ENCODE data around the gene STK32C. TPM values are rescaled to one million over a fixed set of nuclear protein-coding genes. Genes with fewer than 3 reads are reported as not detected.

The STK32C gene
- total RNA-seq, 1 donor from 2014 or later = 13.6 TPM

DNA sequence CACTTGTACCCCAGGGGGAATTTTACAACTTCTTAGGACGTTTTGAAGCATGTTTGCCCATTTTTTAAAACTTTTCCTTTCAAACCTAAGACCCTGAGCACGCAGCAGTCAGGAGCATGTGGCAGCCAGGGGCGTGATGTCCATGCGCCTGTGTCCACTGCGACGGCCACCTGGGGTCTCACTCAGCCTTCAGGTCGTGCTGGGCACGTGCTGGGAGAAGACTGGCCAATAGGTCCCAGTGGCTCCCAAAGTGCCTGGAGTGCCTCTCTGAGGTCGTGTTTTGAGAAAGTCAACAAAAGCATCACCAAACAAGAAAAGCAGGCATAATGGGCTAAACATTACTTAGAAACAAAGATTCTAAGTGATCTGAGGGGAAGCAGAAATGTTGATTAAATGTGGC, 39.1 kb upstream of the STK32C start:
- Histone ChIP-seq H2AFZ (ENCODE audit: low read depth, low read length) (no peak overlapping the region), H4K20me1 (ENCODE audit: insufficient read depth, low read length) (no peaks in the 10 kb centered on the region), H3K79me2 (ENCODE audit: insufficient read depth, low read length) (no peaks in the 10 kb centered on the region), H3K9me3 (ENCODE audit: insufficient read depth, low read depth, low read length) (no peaks in the 10 kb centered on the region), H3K4me1 (ENCODE audit: insufficient read depth, low read length) (no peaks in the 10 kb centered on the region), H3K4me2 (ENCODE audit: low read length) (no peak overlapping the region), H3K36me3 (ENCODE audit: insufficient read depth, low read length) (no peaks in the 10 kb centered on the region), H3K4me3 (ENCODE audit: insufficient read depth, low read depth, low read length) (no peak overlapping the region), H3K27me3 (ENCODE audit: insufficient read depth, low read length) (no peaks in the 10 kb centered on the region), H3K27ac (ENCODE audit: low read depth, low read length) (no peak overlapping the region), H3K9ac (ENCODE audit: low read length) (no peak overlapping the region)
- peaks cover 19% of the 10 kb centered on the region for H3K36me3 Mint-ChIP-seq (ENCODE audit: low read depth, unreplicated experiment)
- H3K27me3 Mint-ChIP-seq (ENCODE audit: low read depth, unreplicated experiment) = peaks cover 2% of the 10 kb centered on the region
- peaks cover 2% of the 10 kb centered on the region for H3K9me3 Mint-ChIP-seq (ENCODE audit: unreplicated experiment)
- TF ChIP-seq, protein P1, sequence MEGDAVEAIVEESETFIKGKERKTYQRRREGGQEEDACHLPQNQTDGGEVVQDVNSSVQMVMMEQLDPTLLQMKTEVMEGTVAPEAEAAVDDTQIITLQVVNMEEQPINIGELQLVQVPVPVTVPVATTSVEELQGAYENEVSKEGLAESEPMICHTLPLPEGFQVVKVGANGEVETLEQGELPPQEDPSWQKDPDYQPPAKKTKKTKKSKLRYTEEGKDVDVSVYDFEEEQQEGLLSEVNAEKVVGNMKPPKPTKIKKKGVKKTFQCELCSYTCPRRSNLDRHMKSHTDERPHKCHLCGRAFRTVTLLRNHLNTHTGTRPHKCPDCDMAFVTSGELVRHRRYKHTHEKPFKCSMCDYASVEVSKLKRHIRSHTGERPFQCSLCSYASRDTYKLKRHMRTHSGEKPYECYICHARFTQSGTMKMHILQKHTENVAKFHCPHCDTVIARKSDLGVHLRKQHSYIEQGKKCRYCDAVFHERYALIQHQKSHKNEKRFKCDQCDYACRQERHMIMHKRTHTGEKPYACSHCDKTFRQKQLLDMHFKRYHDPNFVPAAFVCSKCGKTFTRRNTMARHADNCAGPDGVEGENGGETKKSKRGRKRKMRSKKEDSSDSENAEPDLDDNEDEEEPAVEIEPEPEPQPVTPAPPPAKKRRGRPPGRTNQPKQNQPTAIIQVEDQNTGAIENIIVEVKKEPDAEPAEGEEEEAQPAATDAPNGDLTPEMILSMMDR (IDR thresholded peaks at IDR 0.05; ENCODE audit: insufficient read depth, low read depth, low read length) = no peak
- no peak for TF ChIP-seq EZH2 (IDR thresholded peaks at IDR 0.05; ENCODE audit: insufficient read depth, low read length)
- H3K4me1 Mint-ChIP-seq (ENCODE audit: low read depth, unreplicated experiment) = no peaks in the 10 kb centered on the region
- H3K27ac Mint-ChIP-seq (ENCODE audit: unreplicated experiment) = no peak overlapping the region
- no peak overlapping the region for H3K4me3 Mint-ChIP-seq (ENCODE audit: unreplicated experiment)
- no peak for FAIRE-seq
- DNase-seq (ENCODE audit: low read depth) = no peak

DNA sequence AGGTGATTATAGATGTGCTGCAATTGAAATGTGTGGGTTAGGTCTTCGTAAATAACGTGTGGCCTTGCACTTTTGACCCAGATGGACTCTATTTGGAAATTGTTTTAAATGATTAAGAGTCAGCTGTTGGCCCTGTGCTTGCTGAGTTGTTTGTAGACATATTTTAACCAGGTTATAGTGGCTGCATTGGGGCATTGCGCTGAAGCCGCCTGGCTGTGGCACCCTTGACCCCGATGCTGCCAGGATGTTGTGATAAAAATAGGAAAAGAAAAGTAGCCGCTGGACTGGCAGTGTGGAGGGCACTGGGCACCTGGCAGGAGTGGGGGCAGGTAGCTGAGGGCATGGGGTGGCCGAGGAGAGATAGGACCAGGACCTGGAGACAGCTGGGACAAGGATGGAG, 37.6 kb upstream of the STK32C start:
- Mint-ChIP-seq H3K9me3 (ENCODE audit: unreplicated experiment) (peaks cover 2% of the 10 kb centered on the region), H3K27me3 (ENCODE audit: low read depth, unreplicated experiment) (peaks cover 2% of the 10 kb centered on the region), H3K27ac (ENCODE audit: unreplicated experiment) (no peak overlapping the region), H3K4me1 (ENCODE audit: low read depth, unreplicated experiment) (no peaks in the 10 kb centered on the region), H3K36me3 (ENCODE audit: low read depth, unreplicated experiment) (peaks cover 17% of the 10 kb centered on the region), H3K4me3 (ENCODE audit: unreplicated experiment) (no peak overlapping the region)
- no peaks in the 10 kb centered on the region for H3K36me3 ChIP-seq (ENCODE audit: insufficient read depth, low read length)
- no peaks in the 10 kb centered on the region for H3K9me3 ChIP-seq (ENCODE audit: insufficient read depth, low read depth, low read length)
- H3K4me1 ChIP-seq (ENCODE audit: insufficient read depth, low read length) = no peaks in the 10 kb centered on the region
- H3K27me3 ChIP-seq (ENCODE audit: insufficient read depth, low read length) = no peaks in the 10 kb centered on the region
- TF ChIP-seq, protein P1 (IDR thresholded peaks at IDR 0.05; ENCODE audit: insufficient read depth, low read depth, low read length) = no peak
- TF ChIP-seq EZH2 (IDR thresholded peaks at IDR 0.05; ENCODE audit: insufficient read depth, low read length) = no peak
- H2AFZ ChIP-seq (ENCODE audit: low read depth, low read length) = no peak overlapping the region
- DNase-seq (ENCODE audit: low read depth) (no peak), FAIRE-seq (no peak)
- no peaks in the 10 kb centered on the region for H3K79me2 ChIP-seq (ENCODE audit: insufficient read depth, low read length)
- H3K27ac ChIP-seq (ENCODE audit: low read depth, low read length) = no peak overlapping the region
- H3K9ac ChIP-seq (ENCODE audit: low read length) = no peak overlapping the region
- no peak overlapping the region for H3K4me2 ChIP-seq (ENCODE audit: low read length)
- no peak overlapping the region for H3K4me3 ChIP-seq (ENCODE audit: insufficient read depth, low read depth, low read length)
- H4K20me1 ChIP-seq (ENCODE audit: insufficient read depth, low read length) = no peaks in the 10 kb centered on the region

DNA sequence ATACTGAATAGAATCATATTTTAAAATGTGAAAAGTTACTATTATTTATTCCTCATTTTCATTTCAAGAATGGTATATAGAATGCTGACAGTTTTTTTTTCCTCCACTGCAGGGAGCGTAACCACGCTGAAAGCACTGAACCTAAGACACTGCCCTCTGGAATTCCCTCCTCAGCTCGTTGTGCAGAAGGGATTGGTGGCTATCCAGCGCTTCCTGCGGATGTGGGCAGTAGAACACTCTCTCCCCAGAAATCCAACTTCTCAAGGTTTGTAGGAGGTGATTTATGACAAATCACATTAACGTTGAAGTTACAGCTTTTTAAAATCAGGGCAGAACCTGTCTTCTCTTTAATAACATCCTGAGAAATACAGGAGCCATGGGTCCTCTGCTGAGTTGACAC, 36.6 kb upstream of the STK32C start:
- DNase-seq (ENCODE audit: low read depth) = no peak
- Histone ChIP-seq H3K9ac (ENCODE audit: low read length) (no peak overlapping the region), H3K4me3 (ENCODE audit: insufficient read depth, low read depth, low read length) (no peak overlapping the region), H3K9me3 (ENCODE audit: insufficient read depth, low read depth, low read length) (no peaks in the 10 kb centered on the region), H3K27me3 (ENCODE audit: insufficient read depth, low read length) (no peaks in the 10 kb centered on the region), H2AFZ (ENCODE audit: low read depth, low read length) (no peak overlapping the region), H4K20me1 (ENCODE audit: insufficient read depth, low read length) (no peaks in the 10 kb centered on the region), H3K27ac (ENCODE audit: low read depth, low read length) (no peak overlapping the region), H3K4me1 (ENCODE audit: insufficient read depth, low read length) (no peaks in the 10 kb centered on the region), H3K36me3 (ENCODE audit: insufficient read depth, low read length) (no peaks in the 10 kb centered on the region), H3K4me2 (ENCODE audit: low read length) (no peak overlapping the region), H3K79me2 (ENCODE audit: insufficient read depth, low read length) (no peaks in the 10 kb centered on the region)
- Mint-ChIP-seq H3K4me3 (ENCODE audit: unreplicated experiment) (no peak overlapping the region), H3K27me3 (ENCODE audit: low read depth, unreplicated experiment) (peaks cover 2% of the 10 kb centered on the region), H3K9me3 (ENCODE audit: unreplicated experiment) (peaks cover 2% of the 10 kb centered on the region), H3K4me1 (ENCODE audit: low read depth, unreplicated experiment) (no peaks in the 10 kb centered on the region), H3K27ac (ENCODE audit: unreplicated experiment) (no peak overlapping the region), H3K36me3 (ENCODE audit: low read depth, unreplicated experiment) (peaks cover 17% of the 10 kb centered on the region)
- no peak for TF ChIP-seq EZH2 (IDR thresholded peaks at IDR 0.05; ENCODE audit: insufficient read depth, low read length)
- TF ChIP-seq, protein P1 (IDR thresholded peaks at IDR 0.05; ENCODE audit: insufficient read depth, low read depth, low read length) = no peak
- FAIRE-seq = no peak
